ENCODE data around the gene RAD51C. TPM values are rescaled to one million over a fixed set of nuclear protein-coding genes. Genes with fewer than 3 reads are reported as not detected.

The RAD51C gene
- total RNA-seq, 2 donors from 2014 or later: 30.4 to 32.5 TPM

GRCh38 chr17:58722274-58722673, 29.9 kb downstream of the RAD51C start:
- intact Hi-C loops (cut with DNase I): no loop called here
- Histone ChIP-seq H3K4me3 (no peak overlapping the region), H3K27ac (no peak overlapping the region), H3K4me1 (replicated peaks) (no peaks in the 10 kb centered on the region), H3K9me3 (no peaks in the 10 kb centered on the region), H3K27me3 (replicated peaks; ENCODE audit: insufficient read depth) (no peaks in the 10 kb centered on the region), H3K36me3 (no peaks in the 10 kb centered on the region)
- TF ChIP-seq POLR2AphosphoS5 (IDR thresholded peaks at IDR 0.05) (no peak), POLR2A (IDR thresholded peaks at IDR 0.05) (no peak)
- TF ChIP-seq, protein P1, sequence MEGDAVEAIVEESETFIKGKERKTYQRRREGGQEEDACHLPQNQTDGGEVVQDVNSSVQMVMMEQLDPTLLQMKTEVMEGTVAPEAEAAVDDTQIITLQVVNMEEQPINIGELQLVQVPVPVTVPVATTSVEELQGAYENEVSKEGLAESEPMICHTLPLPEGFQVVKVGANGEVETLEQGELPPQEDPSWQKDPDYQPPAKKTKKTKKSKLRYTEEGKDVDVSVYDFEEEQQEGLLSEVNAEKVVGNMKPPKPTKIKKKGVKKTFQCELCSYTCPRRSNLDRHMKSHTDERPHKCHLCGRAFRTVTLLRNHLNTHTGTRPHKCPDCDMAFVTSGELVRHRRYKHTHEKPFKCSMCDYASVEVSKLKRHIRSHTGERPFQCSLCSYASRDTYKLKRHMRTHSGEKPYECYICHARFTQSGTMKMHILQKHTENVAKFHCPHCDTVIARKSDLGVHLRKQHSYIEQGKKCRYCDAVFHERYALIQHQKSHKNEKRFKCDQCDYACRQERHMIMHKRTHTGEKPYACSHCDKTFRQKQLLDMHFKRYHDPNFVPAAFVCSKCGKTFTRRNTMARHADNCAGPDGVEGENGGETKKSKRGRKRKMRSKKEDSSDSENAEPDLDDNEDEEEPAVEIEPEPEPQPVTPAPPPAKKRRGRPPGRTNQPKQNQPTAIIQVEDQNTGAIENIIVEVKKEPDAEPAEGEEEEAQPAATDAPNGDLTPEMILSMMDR (IDR thresholded peaks at IDR 0.05): no peak
- WGBS: 90% methylated on average over 1 of the region's 1 CpG
- no peak for DNase-seq (ENCODE audit: low spot score)

GRCh38 chr17:58722696-58723095, 30.3 kb downstream of the RAD51C start:
- Histone ChIP-seq H3K27ac (no peak overlapping the region), H3K4me3 (no peak overlapping the region), H3K27me3 (replicated peaks; ENCODE audit: insufficient read depth) (no peaks in the 10 kb centered on the region), H3K36me3 (no peaks in the 10 kb centered on the region), H3K9me3 (no peaks in the 10 kb centered on the region), H3K4me1 (replicated peaks) (no peaks in the 10 kb centered on the region)
- TF ChIP-seq POLR2A (IDR thresholded peaks at IDR 0.05) (no peak), POLR2AphosphoS5 (IDR thresholded peaks at IDR 0.05) (no peak)
- TF ChIP-seq, protein P1 (IDR thresholded peaks at IDR 0.05): no peak
- no peak for DNase-seq (ENCODE audit: low spot score)
- intact Hi-C loops (cut with DNase I): no loop called here
- 93% methylated on average over 2 of the region's 2 CpGs for WGBS

DNA sequence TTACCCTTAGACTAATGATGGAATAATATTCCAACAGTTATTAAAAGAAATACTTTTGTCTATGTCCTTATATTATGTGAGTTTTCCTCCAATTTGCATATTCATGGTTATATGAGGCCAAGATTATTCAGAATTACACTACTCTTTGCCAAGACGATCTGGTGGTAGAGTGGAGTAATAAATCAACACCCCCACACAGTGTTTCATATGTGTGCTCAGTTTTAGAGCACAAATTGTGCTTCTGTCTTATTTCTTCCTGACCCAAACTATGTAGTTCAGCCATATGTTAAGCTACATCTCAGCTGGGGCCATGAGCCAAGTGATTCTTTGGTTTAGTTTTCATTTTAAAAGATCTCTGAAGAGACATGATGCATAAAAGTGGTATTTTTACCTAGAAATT, 36.4 kb downstream of the RAD51C start:
- DNase-seq (ENCODE audit: low spot score): no peak
- intact Hi-C loops (cut with DNase I): no loop called here
- Histone ChIP-seq H3K27ac (no peak overlapping the region), H3K9me3 (no peaks in the 10 kb centered on the region), H3K36me3 (no peaks in the 10 kb centered on the region), H3K4me3 (no peak overlapping the region), H3K4me1 (replicated peaks) (no peaks in the 10 kb centered on the region), H3K27me3 (replicated peaks; ENCODE audit: insufficient read depth) (no peaks in the 10 kb centered on the region)
- TF ChIP-seq, protein P1 (IDR thresholded peaks at IDR 0.05): no peak
- TF ChIP-seq POLR2AphosphoS5 (IDR thresholded peaks at IDR 0.05) (no peak), POLR2A (IDR thresholded peaks at IDR 0.05) (no peak)
- 10% methylated on average over 1 of the region's 1 CpG for WGBS

DNA sequence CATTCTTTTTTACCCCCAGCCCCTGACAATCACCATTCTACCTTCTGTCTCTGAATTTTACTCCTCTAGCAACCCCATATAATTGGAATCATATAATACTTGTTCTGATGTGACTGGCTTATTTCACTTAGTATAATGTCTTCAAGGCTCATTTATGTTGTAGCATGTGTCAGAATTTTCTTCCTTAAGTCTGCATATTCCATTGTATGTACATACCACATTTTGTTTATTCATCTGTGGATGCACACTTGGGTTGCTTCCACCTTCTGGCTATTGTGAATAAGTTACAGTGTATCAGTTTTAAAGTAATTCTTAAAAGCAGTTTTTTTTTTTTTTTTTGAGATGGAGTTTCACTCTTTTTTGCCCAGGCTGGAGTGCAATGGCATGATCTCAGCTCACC, 38.5 kb downstream of the RAD51C start:
- intact Hi-C loops (cut with DNase I): no loop called here
- H3K9me3 ChIP-seq: no peaks in the 10 kb centered on the region
- no peaks in the 10 kb centered on the region for H3K36me3 ChIP-seq
- no peaks in the 10 kb centered on the region for H3K4me1 ChIP-seq (replicated peaks)
- DNase-seq (ENCODE audit: low spot score): no peak
- H3K27me3 ChIP-seq (replicated peaks; ENCODE audit: insufficient read depth): no peaks in the 10 kb centered on the region
- no peak overlapping the region for H3K4me3 ChIP-seq
- H3K27ac ChIP-seq: no peak overlapping the region
- TF ChIP-seq POLR2AphosphoS5 (IDR thresholded peaks at IDR 0.05): no peak
- no peak for TF ChIP-seq POLR2A (IDR thresholded peaks at IDR 0.05)
- TF ChIP-seq, protein P1 (IDR thresholded peaks at IDR 0.05): no peak

DNA sequence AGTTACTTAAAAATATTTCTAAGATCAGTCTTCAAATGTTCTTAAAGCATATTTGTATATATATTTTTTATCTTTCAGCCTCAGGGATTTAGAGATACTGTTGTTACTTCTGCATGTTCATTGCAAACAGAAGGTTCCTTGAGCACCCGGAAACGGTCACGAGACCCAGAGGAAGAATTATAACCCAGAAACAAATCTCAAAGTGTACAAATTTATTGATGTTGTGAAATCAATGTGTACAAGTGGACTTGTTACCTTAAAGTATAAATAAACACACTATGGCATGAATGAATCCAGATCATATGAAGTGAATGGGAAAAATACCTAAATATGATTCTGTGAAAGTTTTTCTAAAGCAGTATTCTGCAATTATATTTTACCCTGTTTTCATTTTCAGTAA, 41.6 kb downstream of the RAD51C start:
- H3K9me3 ChIP-seq: no peaks in the 10 kb centered on the region
- no peaks in the 10 kb centered on the region for H3K27me3 ChIP-seq (replicated peaks; ENCODE audit: insufficient read depth)
- TF ChIP-seq POLR2A (IDR thresholded peaks at IDR 0.05) (no peak), POLR2AphosphoS5 (IDR thresholded peaks at IDR 0.05) (peak; percentile 66)
- intact Hi-C loops (cut with DNase I): no loop called here
- DNase-seq (ENCODE audit: low spot score): peak; percentile 14
- 78% methylated on average over 3 of the region's 3 CpGs for WGBS
- H3K4me3 ChIP-seq: no peak overlapping the region
- no peaks in the 10 kb centered on the region for H3K36me3 ChIP-seq
- H3K27ac ChIP-seq: peak overlapping the region in 1 of 2 donors; percentile 58
- H3K4me1 ChIP-seq (replicated peaks): no peaks in the 10 kb centered on the region

All from prostate gland (tissue), 2 donors.